ENCODE results near the gene OR4N2. TPM values are rescaled to one million over a fixed set of nuclear protein-coding genes. Genes with fewer than 3 reads are reported as not detected.
A peak's percentile ranks its signal among the peaks of the same experiment; 100 is the strongest.
"Not testable (repeated sequence)": the region's sequence is repeated elsewhere in the genome, so short reads cannot be mapped to it uniquely, and the experiment has no call there.

Gene OR4N2
- total and polyA plus RNA-seq, 4 experiments from 2014 or later: not detected

- H3K4me1 ChIP-seq (ENCODE audit: insufficient read depth, low read length); H3K27ac Mint-ChIP-seq; H3K4me3 Mint-ChIP-seq; H3K27me3 ChIP-seq (ENCODE audit: insufficient read depth, low read length); H3K4me1 Mint-ChIP-seq; DNase-seq; H3K9me3 Mint-ChIP-seq; CTCF ChIA-PET (ENCODE audit: partially characterized antibody); H3K9me3 ChIP-seq (ENCODE audit: control insufficient read depth in 1 of 2, low read length in 2 of 2); H3K27ac ChIP-seq (ENCODE audit: low read depth, low read length); intact Hi-C loops (cut with micrococcal nuclease); POLR2A ChIA-PET (ENCODE audit: partially characterized antibody); H3K36me3 ChIP-seq (ENCODE audit: insufficient read depth, low read length); H3K27me3 Mint-ChIP-seq; H3K4me3 ChIP-seq (ENCODE audit: low read length in 2 of 2); H3K36me3 Mint-ChIP-seq: not testable (repeated sequence)
Observed at GRCh38 chr14:19834203-19834848, 30.8 kb downstream of the OR4N2 start.

GRCh38 chr14:19838433-19838832, 34.9 kb downstream of the OR4N2 start:
- Histone ChIP-seq H3K36me3 (ENCODE audit: insufficient read depth, low read length) (no peaks in the 10 kb centered on the region), H3K9me3 (ENCODE audit: control insufficient read depth in 1 of 2, low read length in 2 of 2) (no peaks in the 10 kb centered on the region), H3K4me3 (ENCODE audit: low read length in 2 of 2) (no peak overlapping the region), H3K27me3 (ENCODE audit: insufficient read depth, low read length) (no peaks in the 10 kb centered on the region), H3K4me1 (ENCODE audit: insufficient read depth, low read length) (no peaks in the 10 kb centered on the region), H3K27ac (ENCODE audit: low read depth, low read length) (no peak overlapping the region)
- no peaks in the 10 kb centered on the region for H3K4me1 Mint-ChIP-seq
- CTCF ChIA-PET (ENCODE audit: partially characterized antibody): no interaction called here
- H3K27me3 Mint-ChIP-seq: peaks cover 0 to 2% of the 10 kb centered on the region in 2 donors
- intact Hi-C loops (cut with micrococcal nuclease): no loop called here
- no peak for DNase-seq
- H3K4me3 Mint-ChIP-seq: no peak overlapping the region
- POLR2A ChIA-PET (ENCODE audit: partially characterized antibody): no interaction called here
- no peaks in the 10 kb centered on the region for H3K36me3 Mint-ChIP-seq
- peaks cover 0 to 3% (median 0%) of the 10 kb centered on the region in 8 donors for H3K9me3 Mint-ChIP-seq
- H3K27ac Mint-ChIP-seq: no peak overlapping the region

- no peak overlapping the region for H3K27ac ChIP-seq (ENCODE audit: low read depth, low read length)
- H3K27me3 ChIP-seq (ENCODE audit: insufficient read depth, low read length): no peaks in the 10 kb centered on the region
- intact Hi-C loops (cut with micrococcal nuclease): no loop called here
- DNase-seq: no peak
- no peaks in the 10 kb centered on the region for H3K4me1 Mint-ChIP-seq
- no peaks in the 10 kb centered on the region for H3K36me3 Mint-ChIP-seq
- H3K9me3 Mint-ChIP-seq: peaks cover 0 to 7% (median 0%) of the 10 kb centered on the region in 8 donors
- H3K27ac Mint-ChIP-seq: no peak overlapping the region
- H3K9me3 ChIP-seq (ENCODE audit: control insufficient read depth in 1 of 2, low read length in 2 of 2): no peaks in the 10 kb centered on the region
- no peak overlapping the region for H3K4me3 ChIP-seq (ENCODE audit: low read length in 2 of 2)
- peaks cover 1 to 2% of the 10 kb centered on the region in 2 donors for H3K27me3 Mint-ChIP-seq
- POLR2A ChIA-PET (ENCODE audit: partially characterized antibody): no interaction called here
- CTCF ChIA-PET (ENCODE audit: partially characterized antibody): no interaction called here
- H3K4me1 ChIP-seq (ENCODE audit: insufficient read depth, low read length): no peaks in the 10 kb centered on the region
- no peaks in the 10 kb centered on the region for H3K36me3 ChIP-seq (ENCODE audit: insufficient read depth, low read length)
- H3K4me3 Mint-ChIP-seq: no peak overlapping the region
Observed at GRCh38 chr14:19851365-19851764, 47.8 kb downstream of the OR4N2 start.

- H3K9me3 Mint-ChIP-seq; H3K4me1 Mint-ChIP-seq; H3K27ac Mint-ChIP-seq; H3K9me3 ChIP-seq (ENCODE audit: control insufficient read depth in 1 of 2, low read length in 2 of 2); intact Hi-C loops (cut with micrococcal nuclease); H3K4me3 Mint-ChIP-seq; POLR2A ChIA-PET (ENCODE audit: partially characterized antibody); DNase-seq; H3K36me3 ChIP-seq (ENCODE audit: insufficient read depth, low read length); H3K27ac ChIP-seq (ENCODE audit: low read depth, low read length); H3K4me3 ChIP-seq (ENCODE audit: low read length in 2 of 2); H3K4me1 ChIP-seq (ENCODE audit: insufficient read depth, low read length); CTCF ChIA-PET (ENCODE audit: partially characterized antibody); H3K36me3 Mint-ChIP-seq; H3K27me3 ChIP-seq (ENCODE audit: insufficient read depth, low read length); H3K27me3 Mint-ChIP-seq: not testable (repeated sequence)
Observed at GRCh38 chr14:19866061-19866669, 62.6 kb downstream of the OR4N2 start.

- Mint-ChIP-seq H3K27ac (no peak overlapping the region), H3K4me3 (no peak overlapping the region), H3K4me1 (peaks cover 0 to 1% (median under 1%) of the 10 kb centered on the region in 4 donors), H3K36me3 (no peaks in the 10 kb centered on the region), H3K27me3 (no peaks in the 10 kb centered on the region), H3K9me3 (no peaks in the 10 kb centered on the region)
- Histone ChIP-seq H3K27me3 (ENCODE audit: insufficient read depth, low read length) (no peaks in the 10 kb centered on the region), H3K9me3 (ENCODE audit: control insufficient read depth in 1 of 2, low read length in 2 of 2) (no peaks in the 10 kb centered on the region), H3K36me3 (ENCODE audit: insufficient read depth, low read length) (no peaks in the 10 kb centered on the region), H3K4me1 (ENCODE audit: insufficient read depth, low read length) (no peaks in the 10 kb centered on the region), H3K4me3 (ENCODE audit: low read length in 2 of 2) (no peak overlapping the region), H3K27ac (ENCODE audit: low read depth, low read length) (no peak overlapping the region)
- DNase-seq: no peak
- ChIA-PET CTCF (ENCODE audit: partially characterized antibody) (no interaction called here), POLR2A (ENCODE audit: partially characterized antibody) (interaction anchor here (0.6 kb wide), 1 partner anchor 408 kb away, joined by 3 read pairs; no protein-coding TSS in a partner anchor)
- intact Hi-C loops (cut with micrococcal nuclease): no loop called here
Observed at GRCh38 chr14:19873178-19873577, 69.6 kb downstream of the OR4N2 start.

- Mint-ChIP-seq H3K4me1 (peaks cover 0 to 1% (median under 1%) of the 10 kb centered on the region in 4 donors), H3K9me3 (peaks cover 0 to 5% (median 0%) of the 10 kb centered on the region in 8 donors), H3K27me3 (no peaks in the 10 kb centered on the region), H3K4me3 (no peak within 1 kb of the TSS), H3K36me3 (no peaks in the 10 kb centered on the region), H3K27ac (no peak within 1 kb of the TSS)
- H3K9me3 ChIP-seq (ENCODE audit: control insufficient read depth in 1 of 2, low read length in 2 of 2): no peaks in the 10 kb centered on the region
- no peaks in the 10 kb centered on the region for H3K27me3 ChIP-seq (ENCODE audit: insufficient read depth, low read length)
- H3K27ac ChIP-seq (ENCODE audit: low read depth, low read length): no peak within 1 kb of the TSS
- no peaks in the 10 kb centered on the region for H3K4me1 ChIP-seq (ENCODE audit: insufficient read depth, low read length)
- POLR2A ChIA-PET (ENCODE audit: partially characterized antibody): no interaction called here
- intact Hi-C loops (cut with micrococcal nuclease): no loop called here
- CTCF ChIA-PET (ENCODE audit: partially characterized antibody): interaction anchor here (1.1 kb wide), 1 partner anchor 10 kb away, joined by 3 read pairs; no protein-coding TSS in a partner anchor
- no peak for DNase-seq
- H3K4me3 ChIP-seq (ENCODE audit: low read length in 2 of 2): no peak within 1 kb of the TSS
- no peaks in the 10 kb centered on the region for H3K36me3 ChIP-seq (ENCODE audit: insufficient read depth, low read length)
Observed at GRCh38 chr14:19874842-19875241, 71.3 kb downstream of the OR4N2 start, which contains the start of gene OR4K2. TSS of gene OR4K2 (plus strand) at chr14:19875142. CDS start at chr14:19876268, 1,126 bp downstream.

- Mint-ChIP-seq H3K9me3 (peaks cover 0 to 5% (median 0%) of the 10 kb centered on the region in 8 donors), H3K4me1 (no peaks in the 10 kb centered on the region), H3K27ac (no peak overlapping the region), H3K36me3 (no peaks in the 10 kb centered on the region), H3K4me3 (no peak overlapping the region), H3K27me3 (no peaks in the 10 kb centered on the region)
- intact Hi-C loops (cut with micrococcal nuclease): no loop called here
- DNase-seq: peak in 1 of 5 donors; percentile 19
- Histone ChIP-seq H3K4me1 (ENCODE audit: insufficient read depth, low read length) (no peaks in the 10 kb centered on the region), H3K27ac (ENCODE audit: low read depth, low read length) (no peak overlapping the region), H3K9me3 (ENCODE audit: control insufficient read depth in 1 of 2, low read length in 2 of 2) (no peaks in the 10 kb centered on the region), H3K36me3 (ENCODE audit: insufficient read depth, low read length) (no peaks in the 10 kb centered on the region), H3K27me3 (ENCODE audit: insufficient read depth, low read length) (no peaks in the 10 kb centered on the region), H3K4me3 (ENCODE audit: low read length in 2 of 2) (no peak overlapping the region)
- ChIA-PET POLR2A (ENCODE audit: partially characterized antibody) (no interaction called here), CTCF (ENCODE audit: partially characterized antibody) (no interaction called here)
Observed at GRCh38 chr14:19878029-19878642, 74.6 kb downstream of the OR4N2 start.

All from CD4-positive, alpha-beta memory T cell (primary cell).